K562 (cell line): ENCODE measurements around the gene ZNF689. TPM values are rescaled to one million over a fixed set of nuclear protein-coding genes. Genes with fewer than 3 reads are reported as not detected.

Experiments used
- CBX3 ChIP-seq, 2 experiments: IDR thresholded peaks; 1 replicate in 1 of 2; 2 replicates in 1 of 2; pipeline ENCODE4 v1.6.1; 2012; ENCODE audit warnings: inconsistent platforms in 2 of 2, low read length in 2 of 2, borderline replicate concordance in 1 of 2, control low read depth in 1 of 2
- CBX5 ChIP-seq: IDR thresholded peaks from 2 replicates; pipeline ENCODE4 v1.6.1; 2014; ENCODE audit warnings: low read depth, borderline replicate concordance
- SMARCA5 ChIP-seq: fragments of 450-650 bp; IDR thresholded peaks from 2 replicates; pipeline ENCODE4 v1.6.1; 2016
- SMC3 ChIP-seq: conservative IDR thresholded peaks from 2 replicates; pipeline ENCODE4 v1.6.1; 2011; ENCODE audit warnings: low read depth, low read length, improper control_type of control experiment; ENCODE audit not compliant: insufficient read depth
- STAT6 ChIP-seq: sonication (generic); formaldehyde crosslinking; IDR thresholded peaks from 2 replicates; pipeline ENCODE4 v1.8.1; 2023; ENCODE audit warnings: mild to moderate bottlenecking, missing genetic modification reagents
- TRIM24 ChIP-seq, 2 experiments: fragments of 450-650 bp; IDR thresholded peaks; 2 replicates each; pipeline ENCODE4 v1.6.1; 2016
- ZNF175 ChIP-seq: fragments of 200-800 bp; sonication (Bioruptor generic); IDR thresholded peaks from 2 replicates; pipeline ENCODE4 v1.6.1; 2016; ENCODE audit warnings: low read depth, mild to moderate bottlenecking, missing genetic modification characterization, missing compliant biosample characterization
- polyA plus RNA-seq, 8 experiments: library from polyadenylated mRNA; depleted of rRNA in 4 of 8; stranded (reverse) in 5 of 8; unstranded in 3 of 8; fragments of >200 nt; fragmentation: Nextera tagmentation in 2 of 8; fragmentation: Illumina TruSeq in 1 of 8; extraction: Ambion mirVana in 2 of 8; extraction: Trizol in 1 of 8; gene quantifications; 2 replicates each; pipeline versions ENCODE4 v1.2.1 to v1.2.3, GENCODE V29; 2011 to 2014; ENCODE audit warnings: inconsistent platforms in 1 of 8, missing spikeins in 1 of 8
- total RNA-seq, 7 experiments: library from RNA; depleted of rRNA in 6 of 7; stranded (reverse); fragments of >200 nt in 6 of 7; fragmentation: Illumina TruSeq in 2 of 7; extraction: Trizol in 2 of 7; gene quantifications; 2 replicates each; pipeline versions ENCODE4 v1.2.1 to v1.2.3, GENCODE V29; 2011 to 2021; ENCODE audit warnings: low replicate concordance in 1 of 7

The ZNF689 gene
- total and polyA plus RNA-seq, 9 of the 15 experiments (the other 6 are each of a cell fraction or from before 2014, with no cell fraction given): 5.4 to 15.4 (median 10.8) TPM

DNA sequence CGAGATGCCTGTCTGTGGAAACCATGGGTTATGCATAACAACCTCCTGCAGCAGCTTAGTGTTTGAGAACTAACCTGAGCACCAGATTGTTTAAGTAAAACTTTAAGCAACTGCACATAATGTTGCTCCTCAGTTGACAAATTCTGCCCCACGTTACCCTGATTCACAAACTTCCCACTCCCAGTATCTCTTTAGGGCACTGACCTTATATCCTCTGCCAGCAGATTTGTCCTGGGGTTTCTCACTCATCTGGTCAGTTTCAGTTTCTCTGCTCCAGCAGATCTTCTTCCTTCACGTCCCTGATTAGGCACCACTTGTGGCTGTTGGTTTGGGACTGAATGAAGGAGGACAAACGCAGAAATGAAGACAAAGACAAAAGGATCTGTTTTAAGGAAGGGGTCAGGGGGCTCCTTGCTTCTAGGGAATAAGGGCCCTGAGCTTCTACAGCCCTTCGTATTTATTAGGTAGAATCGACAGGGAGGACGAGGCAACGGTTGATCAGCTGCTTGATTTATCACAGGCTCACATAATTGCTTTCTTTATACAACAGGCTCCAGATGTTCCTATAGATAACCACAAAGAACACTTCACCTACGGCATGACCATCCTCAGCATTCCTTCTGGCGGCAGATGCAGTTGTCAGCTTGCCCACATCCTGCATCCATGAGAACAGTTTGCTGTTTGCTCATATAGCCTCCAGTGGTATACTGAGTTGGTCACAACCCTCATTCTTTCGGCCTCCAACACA lies 13.5 kb upstream of the ZNF689 start (continued):
- TF ChIP-seq ZNF175 (CRISPR knock-in tag) (no peak), SMC3 (no peak), TRIM24 (IDR thresholded peaks at IDR 0.05) (peak in 1 of 2 experiments; percentile 15; a peak in 1 of 4 replicates), CBX3 (IDR thresholded peaks at IDR 0.05; ENCODE audit: borderline replicate concordance in 1 of 2, low read length in 2 of 2) (no peak), CBX5 (0 out of 2 replicates have a peak, but pooled peaks have one; percentile 25), SMARCA5 (no peak), STAT6 (no peak)
- TF ChIP-seq, all 486 proteins: peak for 10
